Measurements from ENCODE around the gene GLI3.
A peak's percentile ranks its signal among the peaks of the same experiment; 100 is the strongest.

GLI3 gene

DNA sequence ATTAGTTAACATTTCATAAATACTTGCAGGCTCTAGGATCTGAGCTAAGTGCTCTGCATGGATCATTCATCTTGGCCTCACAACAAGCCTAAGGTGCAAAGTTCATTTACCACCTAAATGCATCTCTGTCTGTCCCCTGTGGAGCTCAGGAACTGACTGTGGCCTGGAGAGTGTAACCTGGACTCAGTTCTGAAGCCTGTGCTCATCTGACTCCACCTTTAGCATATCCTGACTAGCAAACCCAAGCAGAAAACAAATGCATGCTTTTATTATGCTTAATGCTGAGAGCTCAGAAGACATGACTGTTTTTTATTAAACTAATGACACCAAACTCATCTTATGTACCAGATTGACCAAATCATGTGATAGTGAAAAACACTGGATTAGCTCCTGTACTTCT lies 288.5 kb downstream of the GLI3 start:
- in situ Hi-C loops (cut with HindIII; ENCODE audit: low pct_ligation_motif_present, low sequenced_read_pairs): no loop called here
- no peak overlapping the region for H3K27ac ChIP-seq
- H3K4me3 ChIP-seq (ENCODE audit: low read depth, low read length): no peak overlapping the region
- no peaks in the 10 kb centered on the region for H3K36me3 ChIP-seq (replicated peaks)
- no peaks in the 10 kb centered on the region for H3K27me3 ChIP-seq (replicated peaks)
- TF ChIP-seq, protein P1, sequence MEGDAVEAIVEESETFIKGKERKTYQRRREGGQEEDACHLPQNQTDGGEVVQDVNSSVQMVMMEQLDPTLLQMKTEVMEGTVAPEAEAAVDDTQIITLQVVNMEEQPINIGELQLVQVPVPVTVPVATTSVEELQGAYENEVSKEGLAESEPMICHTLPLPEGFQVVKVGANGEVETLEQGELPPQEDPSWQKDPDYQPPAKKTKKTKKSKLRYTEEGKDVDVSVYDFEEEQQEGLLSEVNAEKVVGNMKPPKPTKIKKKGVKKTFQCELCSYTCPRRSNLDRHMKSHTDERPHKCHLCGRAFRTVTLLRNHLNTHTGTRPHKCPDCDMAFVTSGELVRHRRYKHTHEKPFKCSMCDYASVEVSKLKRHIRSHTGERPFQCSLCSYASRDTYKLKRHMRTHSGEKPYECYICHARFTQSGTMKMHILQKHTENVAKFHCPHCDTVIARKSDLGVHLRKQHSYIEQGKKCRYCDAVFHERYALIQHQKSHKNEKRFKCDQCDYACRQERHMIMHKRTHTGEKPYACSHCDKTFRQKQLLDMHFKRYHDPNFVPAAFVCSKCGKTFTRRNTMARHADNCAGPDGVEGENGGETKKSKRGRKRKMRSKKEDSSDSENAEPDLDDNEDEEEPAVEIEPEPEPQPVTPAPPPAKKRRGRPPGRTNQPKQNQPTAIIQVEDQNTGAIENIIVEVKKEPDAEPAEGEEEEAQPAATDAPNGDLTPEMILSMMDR (IDR thresholded peaks at IDR 0.05; ENCODE audit: low read depth, low read length, missing control alignments): no peak
- DNase-seq: no peak

GRCh38 chr7:41943094-41943577 lies 293.9 kb downstream of the GLI3 start:
- Histone ChIP-seq H3K27ac (peak overlapping the region; percentile 68), H3K36me3 (replicated peaks) (no peaks in the 10 kb centered on the region), H3K4me3 (ENCODE audit: low read depth, low read length) (peak overlapping the region; percentile 50), H3K27me3 (replicated peaks) (no peaks in the 10 kb centered on the region)
- in situ Hi-C loops (cut with HindIII; ENCODE audit: low pct_ligation_motif_present, low sequenced_read_pairs): no loop called here
- peak; percentile 74 for DNase-seq
- TF ChIP-seq, protein P1 (IDR thresholded peaks at IDR 0.05; ENCODE audit: low read depth, low read length, missing control alignments): peak; percentile 96

DNA sequence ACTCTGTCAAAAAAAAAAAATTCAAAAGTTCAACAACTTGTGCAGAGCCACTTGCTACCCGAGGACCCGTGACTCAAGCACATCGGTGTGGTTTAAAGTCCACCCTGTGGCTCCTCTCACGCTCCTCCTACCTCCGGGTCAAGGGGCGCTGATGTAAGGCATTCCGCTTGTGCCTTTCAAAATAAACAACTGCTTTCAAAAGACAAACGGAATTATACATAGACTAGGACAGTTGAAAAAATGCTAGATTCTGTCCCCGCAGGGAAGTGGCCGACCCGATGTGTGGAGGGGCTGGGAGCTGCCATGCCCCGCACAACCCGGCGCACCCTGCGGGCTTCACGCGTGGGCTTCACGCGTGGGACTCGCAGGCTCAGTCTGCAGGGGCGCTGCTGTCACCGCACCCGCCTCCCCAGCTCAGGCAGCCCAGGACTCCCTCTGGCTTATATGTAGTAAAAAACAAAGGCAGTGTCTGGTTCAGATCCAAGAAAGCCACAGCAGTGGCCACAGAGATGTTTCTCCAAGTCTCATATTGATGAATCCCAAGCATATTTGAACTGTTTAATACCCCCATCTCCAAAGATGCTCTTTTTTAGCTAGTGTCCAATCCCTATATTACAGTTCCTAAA lies 294.4 kb downstream of the GLI3 start:
- H3K4me3 ChIP-seq (ENCODE audit: low read depth, low read length): peak overlapping the region; percentile 50

DNA sequence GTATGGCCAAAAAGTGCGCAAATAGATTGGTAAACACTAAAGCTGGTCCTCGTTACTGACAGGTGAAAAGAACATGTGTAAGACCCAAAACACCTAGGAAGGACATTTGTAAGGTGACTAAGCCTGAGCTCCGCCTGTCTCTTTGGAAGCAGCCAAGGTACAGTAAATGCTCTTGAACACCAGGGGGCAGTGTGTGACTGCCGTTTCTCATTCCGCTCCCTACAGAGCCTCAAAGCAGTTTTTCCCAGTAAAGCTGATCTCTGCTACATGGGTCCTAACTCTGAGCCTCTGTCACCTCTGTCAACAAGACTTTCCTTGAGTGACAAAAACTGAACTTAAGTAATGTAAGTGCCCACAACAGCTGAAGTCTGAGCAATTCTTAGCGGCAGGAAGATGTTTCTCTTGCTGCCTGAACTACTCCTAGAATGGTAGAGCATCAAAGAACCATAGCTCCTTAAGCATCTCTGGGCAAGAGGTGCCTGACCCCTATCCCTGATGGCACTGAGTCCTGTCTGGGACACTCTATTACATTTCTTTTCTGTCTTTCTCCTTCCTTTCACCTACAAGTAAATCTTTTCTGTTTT lies 296.2 kb downstream of the GLI3 start:
- no peak overlapping the region for H3K27ac ChIP-seq
- H3K4me3 ChIP-seq (ENCODE audit: low read depth, low read length): no peak overlapping the region
- H3K36me3 ChIP-seq (replicated peaks): no peaks in the 10 kb centered on the region
- TF ChIP-seq, protein P1 (IDR thresholded peaks at IDR 0.05; ENCODE audit: low read depth, low read length, missing control alignments): peak; percentile 84
- in situ Hi-C loops (cut with HindIII; ENCODE audit: low pct_ligation_motif_present, low sequenced_read_pairs): no loop called here
- DNase-seq: peak; percentile 69
- no peaks in the 10 kb centered on the region for H3K27me3 ChIP-seq (replicated peaks)

More for the DNA sequence above, 294.4 kb downstream of the GLI3 start:
- Histone ChIP-seq H3K27ac (peak overlapping the region; percentile 68), H3K36me3 (replicated peaks) (no peaks in the 10 kb centered on the region), H3K27me3 (replicated peaks) (no peaks in the 10 kb centered on the region)
- TF ChIP-seq, protein P1 (IDR thresholded peaks at IDR 0.05; ENCODE audit: low read depth, low read length, missing control alignments): no peak
- DNase-seq: peak; percentile 62
- in situ Hi-C loops (cut with HindIII; ENCODE audit: low pct_ligation_motif_present, low sequenced_read_pairs): no loop called here

- no peaks in the 10 kb centered on the region for H3K36me3 ChIP-seq (replicated peaks)
- DNase-seq: no peak
- TF ChIP-seq, protein P1 (IDR thresholded peaks at IDR 0.05; ENCODE audit: low read depth, low read length, missing control alignments): no peak
- H3K27ac ChIP-seq: no peak overlapping the region
- in situ Hi-C loops (cut with HindIII; ENCODE audit: low pct_ligation_motif_present, low sequenced_read_pairs): no loop called here
- no peak overlapping the region for H3K4me3 ChIP-seq (ENCODE audit: low read depth, low read length)
- no peaks in the 10 kb centered on the region for H3K27me3 ChIP-seq (replicated peaks)
These were observed 298.6 kb downstream of the GLI3 start for GRCh38 chr7:41938371-41938770.

Data from brain microvascular endothelial cell (primary cell).